LNCAP (cell line): ENCODE data around the gene KIF1A.
"Not testable (repeated sequence)": the region's sequence is repeated elsewhere in the genome, so short reads cannot be mapped to it uniquely, and the experiment has no call there.

ENCODE experiments used
- CTCF ChIP-seq: fragments of 450-650 bp; IDR thresholded peaks from 2 replicates; pipeline ENCODE4 v1.5.1; 2017; ENCODE audit warnings: mild to moderate bottlenecking

KIF1A gene

GRCh38 chr2:240701091-240701735, 118.8 kb downstream of the KIF1A start:
- TF ChIP-seq CTCF: no peak

- TF ChIP-seq CTCF: not testable (repeated sequence)
Measured at GRCh38 chr2:240691631-240692420, 128.2 kb downstream of the KIF1A start, which contains the start of gene AQP12A. Gene AQP12A (plus strand): TSS chr2:240691866. CDS start chr2:240691914, 48 bp downstream.

GRCh38 chr2:240689975-240690374, 130.0 kb downstream of the KIF1A start:
- no peak for TF ChIP-seq CTCF

- TF ChIP-seq CTCF: no peak
Measured at GRCh38 chr2:240688553-240688919, 131.5 kb downstream of the KIF1A start.

- TF ChIP-seq CTCF: no peak
Measured at GRCh38 chr2:240687741-240688552, 132.1 kb downstream of the KIF1A start.

- TF ChIP-seq CTCF: no peak
Measured at GRCh38 chr2:240687045-240687740, 132.8 kb downstream of the KIF1A start.

- TF ChIP-seq CTCF: no peak
Measured at GRCh38 chr2:240686460-240686859, 133.6 kb downstream of the KIF1A start.
